Frontal cortex (tissue), 4 donors: Measurements from ENCODE around the gene ZBED4. TPM values are rescaled to one million over a fixed set of nuclear protein-coding genes. Genes with fewer than 3 reads are reported as not detected.
A peak's percentile ranks its signal among the peaks of the same experiment; 100 is the strongest.
"Not testable (repeated sequence)": the region's sequence is repeated elsewhere in the genome, so short reads cannot be mapped to it uniquely, and the experiment has no call there.

ENCODE experiments used
- DNase-seq, 2 donors: peaks; one replicate each; pipeline ENCODE4 v3.0.0; 2012; ENCODE audit warnings: low spot score in 2 of 2
- FAIRE-seq: peaks from 2 replicates; lab custom pipeline; 2012; peaks lifted over from hg19 to GRCh38; lab: Jason Lieb, UNC
- total RNA-seq: library from RNA; depleted of rRNA; stranded (reverse); fragments of >200 nt; gene quantifications from one replicate; pipeline ENCODE4 v1.2.3, GENCODE V29; 2014
- donor health status: control.
- donor health status: control.
- donor health status: control.

ZBED4 gene, protein sequence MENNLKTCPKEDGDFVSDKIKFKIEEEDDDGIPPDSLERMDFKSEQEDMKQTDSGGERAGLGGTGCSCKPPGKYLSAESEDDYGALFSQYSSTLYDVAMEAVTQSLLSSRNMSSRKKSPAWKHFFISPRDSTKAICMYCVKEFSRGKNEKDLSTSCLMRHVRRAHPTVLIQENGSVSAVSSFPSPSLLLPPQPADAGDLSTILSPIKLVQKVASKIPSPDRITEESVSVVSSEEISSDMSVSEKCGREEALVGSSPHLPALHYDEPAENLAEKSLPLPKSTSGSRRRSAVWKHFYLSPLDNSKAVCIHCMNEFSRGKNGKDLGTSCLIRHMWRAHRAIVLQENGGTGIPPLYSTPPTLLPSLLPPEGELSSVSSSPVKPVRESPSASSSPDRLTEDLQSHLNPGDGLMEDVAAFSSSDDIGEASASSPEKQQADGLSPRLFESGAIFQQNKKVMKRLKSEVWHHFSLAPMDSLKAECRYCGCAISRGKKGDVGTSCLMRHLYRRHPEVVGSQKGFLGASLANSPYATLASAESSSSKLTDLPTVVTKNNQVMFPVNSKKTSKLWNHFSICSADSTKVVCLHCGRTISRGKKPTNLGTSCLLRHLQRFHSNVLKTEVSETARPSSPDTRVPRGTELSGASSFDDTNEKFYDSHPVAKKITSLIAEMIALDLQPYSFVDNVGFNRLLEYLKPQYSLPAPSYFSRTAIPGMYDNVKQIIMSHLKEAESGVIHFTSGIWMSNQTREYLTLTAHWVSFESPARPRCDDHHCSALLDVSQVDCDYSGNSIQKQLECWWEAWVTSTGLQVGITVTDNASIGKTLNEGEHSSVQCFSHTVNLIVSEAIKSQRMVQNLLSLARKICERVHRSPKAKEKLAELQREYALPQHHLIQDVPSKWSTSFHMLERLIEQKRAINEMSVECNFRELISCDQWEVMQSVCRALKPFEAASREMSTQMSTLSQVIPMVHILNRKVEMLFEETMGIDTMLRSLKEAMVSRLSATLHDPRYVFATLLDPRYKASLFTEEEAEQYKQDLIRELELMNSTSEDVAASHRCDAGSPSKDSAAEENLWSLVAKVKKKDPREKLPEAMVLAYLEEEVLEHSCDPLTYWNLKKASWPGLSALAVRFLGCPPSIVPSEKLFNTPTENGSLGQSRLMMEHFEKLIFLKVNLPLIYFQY
- total RNA-seq = 23.2 TPM

- DNase-seq = peak; percentile 99 to 100
- FAIRE-seq = no peak
Observed at GRCh38 chr22:49852898-49853894, at the start of gene ZBED4. Gene ZBED4 (plus strand): TSS chr22:49853844. CDS start chr22:49883663, 29,819 bp downstream.

DNA sequence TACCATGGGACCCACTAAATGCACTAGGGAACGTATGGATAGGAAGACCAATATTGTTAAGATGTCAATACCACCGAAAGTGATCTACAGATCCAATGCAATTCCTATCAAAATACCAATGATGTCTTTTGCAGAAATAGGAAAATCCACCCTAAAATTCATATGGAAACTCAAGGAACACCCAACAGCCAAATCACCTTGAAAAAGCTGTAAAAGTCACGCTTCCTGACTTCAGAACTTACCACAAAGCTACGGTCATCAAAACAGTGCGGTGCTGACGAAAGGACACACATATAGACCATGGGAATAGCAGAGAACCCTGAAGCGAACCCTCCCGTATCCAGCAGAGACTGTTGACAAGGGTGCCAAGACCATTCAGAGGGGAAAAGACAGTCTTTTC, 46.5 kb upstream of the ZBED4 start:
- no peak for FAIRE-seq
- DNase-seq = no peak

- no peak for DNase-seq
- no peak for FAIRE-seq
Observed at GRCh38 chr22:49807780-49808708, 45.6 kb upstream of the ZBED4 start.

GRCh38 chr22:49810363-49811019, 43.2 kb upstream of the ZBED4 start:
- no peak for FAIRE-seq
- no peak for DNase-seq

DNA sequence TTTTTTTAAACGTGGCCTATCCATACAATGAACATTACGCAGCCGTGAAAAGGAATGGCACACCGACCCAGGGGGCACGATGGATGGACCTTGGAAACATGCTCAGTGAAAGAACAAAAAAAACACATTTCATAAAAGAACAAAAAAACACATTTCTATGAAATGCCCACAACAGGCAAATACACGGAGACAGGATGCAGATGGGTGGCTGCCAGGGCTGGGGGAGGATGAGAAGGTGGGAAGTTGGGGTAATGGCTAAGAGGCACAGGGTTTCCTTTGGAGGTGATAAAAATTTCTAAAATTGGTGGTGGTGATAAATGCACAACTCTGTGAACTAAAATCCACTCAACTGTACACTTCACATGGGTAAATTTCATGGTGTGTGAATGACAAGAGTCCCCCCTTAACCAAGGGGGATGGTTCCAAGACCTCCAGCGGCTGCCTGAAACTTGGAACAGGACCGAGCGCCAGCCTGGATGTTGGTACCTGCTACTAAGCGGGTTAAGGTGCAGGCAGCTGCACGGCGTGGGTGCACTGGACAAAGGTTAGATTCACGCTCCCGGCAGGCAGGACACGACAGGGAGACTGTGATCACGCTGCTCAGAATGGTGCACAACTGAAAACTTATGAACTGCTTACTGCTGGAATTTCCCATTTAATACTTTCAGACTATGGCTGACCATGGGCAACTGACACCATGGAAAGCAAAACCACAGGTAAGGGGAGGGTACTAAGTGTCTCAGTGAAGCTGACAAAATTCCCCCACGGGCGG, 42.4 kb upstream of the ZBED4 start:
- no peak for DNase-seq
- FAIRE-seq = no peak

- DNase-seq = no peak
- no peak for FAIRE-seq
Observed at GRCh38 chr22:49812838-49813237, 40.8 kb upstream of the ZBED4 start.

GRCh38 chr22:49814164-49814686, 39.4 kb upstream of the ZBED4 start:
- FAIRE-seq (no peak), DNase-seq (no peak)

- FAIRE-seq (no peak), DNase-seq (no peak)
Observed at GRCh38 chr22:49814856-49815255, 38.8 kb upstream of the ZBED4 start.

- no peak for DNase-seq
Observed at GRCh38 chr22:49815641-49816091, 38.0 kb upstream of the ZBED4 start.

DNA sequence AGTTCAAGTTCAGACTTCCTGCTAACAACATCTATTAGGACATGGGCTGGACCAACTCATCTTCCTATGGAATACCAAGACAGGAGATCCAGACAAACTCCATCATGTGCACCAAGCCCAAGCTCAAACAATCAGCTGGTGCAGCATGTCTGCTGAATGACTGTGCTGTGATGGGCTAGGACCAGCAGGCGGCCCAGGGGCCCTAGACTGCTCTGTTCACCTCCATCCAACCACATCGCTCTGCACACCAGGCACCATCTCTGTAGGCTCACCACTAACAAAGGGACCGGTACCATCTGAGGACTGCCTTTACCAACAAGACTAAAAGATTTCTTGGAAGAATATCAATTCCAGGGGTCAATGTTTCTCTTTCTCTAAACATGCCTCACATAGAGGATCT, 36.3 kb upstream of the ZBED4 start:
- FAIRE-seq (no peak), DNase-seq (no peak)

More at GRCh38 chr22:49815641-49816091, 38.0 kb upstream of the ZBED4 start:
- FAIRE-seq = no peak

DNA sequence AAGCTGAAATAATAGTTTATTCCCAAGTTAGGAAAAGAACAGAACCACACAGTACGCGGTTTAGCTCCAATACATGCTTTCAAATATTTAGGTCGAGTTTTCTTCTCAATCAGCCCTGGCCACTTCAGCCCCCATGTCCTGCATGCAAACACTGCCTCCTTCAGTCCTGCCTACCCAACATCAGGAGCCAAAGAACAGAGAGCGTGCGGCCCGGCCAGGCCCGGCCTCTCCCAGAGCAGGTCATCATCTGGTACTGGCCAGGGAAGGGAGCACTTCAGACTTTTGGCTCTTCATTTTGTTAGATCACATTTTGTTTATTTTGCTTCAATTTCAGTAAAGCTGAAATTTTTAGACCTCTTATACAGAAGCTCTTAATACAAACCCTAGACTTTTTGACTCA, 32.7 kb upstream of the ZBED4 start:
- DNase-seq = no peak
- no peak for FAIRE-seq

GRCh38 chr22:49821741-49822140, 31.9 kb upstream of the ZBED4 start:
- not testable (repeated sequence) for FAIRE-seq, DNase-seq

GRCh38 chr22:49823289-49824045, 30.2 kb upstream of the ZBED4 start:
- DNase-seq (no peak), FAIRE-seq (no peak)

- DNase-seq (no peak), FAIRE-seq (no peak)
Observed at GRCh38 chr22:49824185-49824925, 29.3 kb upstream of the ZBED4 start.

- no peak for FAIRE-seq
Observed at GRCh38 chr22:49824936-49825335, 28.7 kb upstream of the ZBED4 start.

More at GRCh38 chr22:49824936-49825335, 28.7 kb upstream of the ZBED4 start:
- DNase-seq = no peak
